H1 (cell line): Measurements from ENCODE around the gene FARS2. TPM values are rescaled to one million over a fixed set of nuclear protein-coding genes. Genes with fewer than 3 reads are reported as not detected.

Experiments
- GTF2F1 ChIP-seq: IDR thresholded peaks from 2 replicates; pipeline ENCODE4 v1.6.1; 2012; ENCODE audit warnings: low read depth, low read length, improper control_type of control experiment, borderline replicate concordance
- KDM4A ChIP-seq: IDR thresholded peaks from one replicate; pipeline ENCODE4 v1.7.1; 2012; ENCODE audit warnings: low read depth, mild to moderate bottlenecking, moderate library complexity, low read length, inconsistent platforms; ENCODE audit not compliant: severe bottlenecking
- KDM5A ChIP-seq: fragments of 200-600 bp; IDR thresholded peaks from 2 replicates; pipeline ENCODE4 v1.7.1; 2012; ENCODE audit warnings: mild to moderate bottlenecking, low read length, inconsistent platforms, mixed read lengths
- RXRA ChIP-seq: IDR thresholded peaks from 2 replicates; pipeline ENCODE4 v1.6.1; 2011; ENCODE audit warnings: low read depth, mild to moderate bottlenecking, low read length, moderate library complexity; ENCODE audit not compliant: insufficient read depth
- SIN3A ChIP-seq, 2 experiments: IDR thresholded peaks in 1 of 2; conservative IDR thresholded peaks in 1 of 2; 2 replicates each; pipeline ENCODE4 v1.6.1; 2011 to 2012; ENCODE audit warnings: low read length in 2 of 2, improper control_type of control experiment in 1 of 2, low read depth in 1 of 2, mild to moderate bottlenecking in 1 of 2
- SIRT6 ChIP-seq: IDR thresholded peaks from one replicate; pipeline ENCODE4 v1.7.1; 2012; ENCODE audit warnings: low read length, inconsistent platforms
- SUZ12 ChIP-seq: fragments of 200-600 bp; sonication (generic); IDR thresholded peaks from 2 replicates; pipeline ENCODE4 v1.6.1; 2012; ENCODE audit warnings: mild to moderate bottlenecking, inconsistent platforms, low read length, moderate library complexity, mixed read lengths
- polyA plus RNA-seq, 7 experiments: library from polyadenylated mRNA; depleted of rRNA in 3 of 7; stranded (reverse) in 5 of 7; unstranded in 2 of 7; fragments of >200 nt in 5 of 7; fragments of 200-250 nt in 2 of 7; gene quantifications; 1 replicate in 5 of 7; 2 replicates in 1 of 7; 4 replicates in 1 of 7; pipeline versions ENCODE4 v1.2.1 to v1.2.3, GENCODE V29; 2011 to 2013; ENCODE audit warnings: missing spikeins in 2 of 7, mixed read lengths in 2 of 7
- total RNA-seq: library from RNA; stranded (reverse); fragmentation: NEBNext Ultra II Directional; extraction: Animal tissue kit (Norgen Biotek cat#: 25700); gene quantifications from 2 replicates; pipeline ENCODE4 v1.2.1, GENCODE V29; 2021
- TF ChIP-seq, protein P1 (sequence below): fragments of 300-600 bp; sonication (generic); IDR thresholded peaks from 2 replicates; pipeline ENCODE4 v1.7.1; 2012; ENCODE audit warnings: low read length, moderate library complexity, mild to moderate bottlenecking, inconsistent platforms; ENCODE audit not compliant: insufficient replicate concordance

Gene FARS2
- total and polyA plus RNA-seq, 2 of the 8 experiments (the other 6 are each of a cell fraction or from before 2014, with no cell fraction given) = 11.7 to 14.4 TPM

- TF ChIP-seq, protein P1, sequence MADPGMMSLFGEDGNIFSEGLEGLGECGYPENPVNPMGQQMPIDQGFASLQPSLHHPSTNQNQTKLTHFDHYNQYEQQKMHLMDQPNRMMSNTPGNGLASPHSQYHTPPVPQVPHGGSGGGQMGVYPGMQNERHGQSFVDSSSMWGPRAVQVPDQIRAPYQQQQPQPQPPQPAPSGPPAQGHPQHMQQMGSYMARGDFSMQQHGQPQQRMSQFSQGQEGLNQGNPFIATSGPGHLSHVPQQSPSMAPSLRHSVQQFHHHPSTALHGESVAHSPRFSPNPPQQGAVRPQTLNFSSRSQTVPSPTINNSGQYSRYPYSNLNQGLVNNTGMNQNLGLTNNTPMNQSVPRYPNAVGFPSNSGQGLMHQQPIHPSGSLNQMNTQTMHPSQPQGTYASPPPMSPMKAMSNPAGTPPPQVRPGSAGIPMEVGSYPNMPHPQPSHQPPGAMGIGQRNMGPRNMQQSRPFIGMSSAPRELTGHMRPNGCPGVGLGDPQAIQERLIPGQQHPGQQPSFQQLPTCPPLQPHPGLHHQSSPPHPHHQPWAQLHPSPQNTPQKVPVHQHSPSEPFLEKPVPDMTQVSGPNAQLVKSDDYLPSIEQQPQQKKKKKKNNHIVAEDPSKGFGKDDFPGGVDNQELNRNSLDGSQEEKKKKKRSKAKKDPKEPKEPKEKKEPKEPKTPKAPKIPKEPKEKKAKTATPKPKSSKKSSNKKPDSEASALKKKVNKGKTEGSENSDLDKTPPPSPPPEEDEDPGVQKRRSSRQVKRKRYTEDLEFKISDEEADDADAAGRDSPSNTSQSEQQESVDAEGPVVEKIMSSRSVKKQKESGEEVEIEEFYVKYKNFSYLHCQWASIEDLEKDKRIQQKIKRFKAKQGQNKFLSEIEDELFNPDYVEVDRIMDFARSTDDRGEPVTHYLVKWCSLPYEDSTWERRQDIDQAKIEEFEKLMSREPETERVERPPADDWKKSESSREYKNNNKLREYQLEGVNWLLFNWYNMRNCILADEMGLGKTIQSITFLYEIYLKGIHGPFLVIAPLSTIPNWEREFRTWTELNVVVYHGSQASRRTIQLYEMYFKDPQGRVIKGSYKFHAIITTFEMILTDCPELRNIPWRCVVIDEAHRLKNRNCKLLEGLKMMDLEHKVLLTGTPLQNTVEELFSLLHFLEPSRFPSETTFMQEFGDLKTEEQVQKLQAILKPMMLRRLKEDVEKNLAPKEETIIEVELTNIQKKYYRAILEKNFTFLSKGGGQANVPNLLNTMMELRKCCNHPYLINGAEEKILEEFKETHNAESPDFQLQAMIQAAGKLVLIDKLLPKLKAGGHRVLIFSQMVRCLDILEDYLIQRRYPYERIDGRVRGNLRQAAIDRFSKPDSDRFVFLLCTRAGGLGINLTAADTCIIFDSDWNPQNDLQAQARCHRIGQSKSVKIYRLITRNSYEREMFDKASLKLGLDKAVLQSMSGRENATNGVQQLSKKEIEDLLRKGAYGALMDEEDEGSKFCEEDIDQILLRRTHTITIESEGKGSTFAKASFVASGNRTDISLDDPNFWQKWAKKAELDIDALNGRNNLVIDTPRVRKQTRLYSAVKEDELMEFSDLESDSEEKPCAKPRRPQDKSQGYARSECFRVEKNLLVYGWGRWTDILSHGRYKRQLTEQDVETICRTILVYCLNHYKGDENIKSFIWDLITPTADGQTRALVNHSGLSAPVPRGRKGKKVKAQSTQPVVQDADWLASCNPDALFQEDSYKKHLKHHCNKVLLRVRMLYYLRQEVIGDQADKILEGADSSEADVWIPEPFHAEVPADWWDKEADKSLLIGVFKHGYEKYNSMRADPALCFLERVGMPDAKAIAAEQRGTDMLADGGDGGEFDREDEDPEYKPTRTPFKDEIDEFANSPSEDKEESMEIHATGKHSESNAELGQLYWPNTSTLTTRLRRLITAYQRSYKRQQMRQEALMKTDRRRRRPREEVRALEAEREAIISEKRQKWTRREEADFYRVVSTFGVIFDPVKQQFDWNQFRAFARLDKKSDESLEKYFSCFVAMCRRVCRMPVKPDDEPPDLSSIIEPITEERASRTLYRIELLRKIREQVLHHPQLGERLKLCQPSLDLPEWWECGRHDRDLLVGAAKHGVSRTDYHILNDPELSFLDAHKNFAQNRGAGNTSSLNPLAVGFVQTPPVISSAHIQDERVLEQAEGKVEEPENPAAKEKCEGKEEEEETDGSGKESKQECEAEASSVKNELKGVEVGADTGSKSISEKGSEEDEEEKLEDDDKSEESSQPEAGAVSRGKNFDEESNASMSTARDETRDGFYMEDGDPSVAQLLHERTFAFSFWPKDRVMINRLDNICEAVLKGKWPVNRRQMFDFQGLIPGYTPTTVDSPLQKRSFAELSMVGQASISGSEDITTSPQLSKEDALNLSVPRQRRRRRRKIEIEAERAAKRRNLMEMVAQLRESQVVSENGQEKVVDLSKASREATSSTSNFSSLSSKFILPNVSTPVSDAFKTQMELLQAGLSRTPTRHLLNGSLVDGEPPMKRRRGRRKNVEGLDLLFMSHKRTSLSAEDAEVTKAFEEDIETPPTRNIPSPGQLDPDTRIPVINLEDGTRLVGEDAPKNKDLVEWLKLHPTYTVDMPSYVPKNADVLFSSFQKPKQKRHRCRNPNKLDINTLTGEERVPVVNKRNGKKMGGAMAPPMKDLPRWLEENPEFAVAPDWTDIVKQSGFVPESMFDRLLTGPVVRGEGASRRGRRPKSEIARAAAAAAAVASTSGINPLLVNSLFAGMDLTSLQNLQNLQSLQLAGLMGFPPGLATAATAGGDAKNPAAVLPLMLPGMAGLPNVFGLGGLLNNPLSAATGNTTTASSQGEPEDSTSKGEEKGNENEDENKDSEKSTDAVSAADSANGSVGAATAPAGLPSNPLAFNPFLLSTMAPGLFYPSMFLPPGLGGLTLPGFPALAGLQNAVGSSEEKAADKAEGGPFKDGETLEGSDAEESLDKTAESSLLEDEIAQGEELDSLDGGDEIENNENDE = no peak
- TF ChIP-seq GTF2F1 (no peak), SIN3A (conservative IDR thresholded peaks at IDR 0.05 in 1 of 2, IDR thresholded peaks at IDR 0.05 in 1 of 2; ENCODE audit: low read depth in 1 of 2, low read length in 2 of 2) (no peak), RXRA (no peak), KDM4A (no peak), SUZ12 (no peak), KDM5A (no peak), SIRT6 (no peak)
Observed at GRCh38 chr6:5566718-5567117, 305.4 kb downstream of the FARS2 start (continued).
